Left renal cortex interstitium (tissue), 4 donors: ENCODE measurements around the gene LSM14A. TPM values are rescaled to one million over a fixed set of nuclear protein-coding genes. Genes with fewer than 3 reads are reported as not detected.
"Not testable (repeated sequence)": the region's sequence is repeated elsewhere in the genome, so short reads cannot be mapped to it uniquely, and the experiment has no call there.

Experiments used
- DNase-seq, 4 donors: peaks; one replicate each; pipeline ENCODE4 v3.0.0-alpha.2; 2013; ENCODE audit warnings: low read depth in 4 of 4, low spot score in 2 of 4, missing footprints in 1 of 4
- polyA plus RNA-seq, 4 donors: library from polyadenylated mRNA; unstranded; fragments of 120-200 nt; gene quantifications; one replicate each; pipeline ENCODE4 v1.2.1, GENCODE V29; 2013; ENCODE audit not compliant: insufficient read length in 4 of 4

LSM14A gene
- polyA plus RNA-seq, 4 donors, result 154 to 199 (median 172) TPM

DNA sequence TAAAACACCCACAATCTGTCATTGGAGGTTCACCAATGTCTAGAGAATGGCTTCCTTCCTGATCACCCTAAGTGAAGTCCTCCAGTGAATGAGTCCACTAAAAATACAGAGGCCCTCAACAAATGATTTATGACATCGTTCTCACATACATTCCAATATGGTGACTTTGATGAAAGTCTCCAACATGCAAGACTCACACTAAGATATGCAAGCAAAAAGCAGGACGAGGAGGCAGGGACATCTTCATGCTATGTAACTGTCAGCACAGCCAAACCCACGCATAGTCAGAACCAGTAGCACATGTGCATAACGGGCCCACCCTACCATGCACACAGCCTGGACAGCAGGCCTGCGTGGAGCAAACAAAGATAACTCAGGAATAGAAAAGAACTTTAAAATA, 16.6 kb upstream of the LSM14A start:
- DNase-seq, result no peak

DNA sequence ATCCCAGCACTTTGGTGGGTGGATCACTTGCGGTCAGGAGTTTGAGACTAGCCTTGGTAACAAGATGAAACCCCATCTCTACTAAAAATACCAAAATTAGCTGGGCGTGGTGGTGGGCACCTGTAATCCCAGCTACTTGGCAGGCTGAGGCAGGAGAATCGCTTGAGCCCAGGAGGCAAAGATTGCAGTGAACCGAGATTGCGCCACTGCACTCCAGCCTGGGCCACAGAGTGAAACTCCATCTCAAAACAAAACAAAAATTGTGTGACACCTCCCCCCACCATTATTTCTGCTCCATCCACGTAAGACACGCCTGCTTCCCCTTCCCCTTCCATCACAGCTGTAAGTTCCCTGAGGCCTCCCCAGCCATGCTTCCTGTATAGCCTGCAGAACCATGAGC, 13.3 kb upstream of the LSM14A start:
- DNase-seq, result not testable (repeated sequence)

DNA sequence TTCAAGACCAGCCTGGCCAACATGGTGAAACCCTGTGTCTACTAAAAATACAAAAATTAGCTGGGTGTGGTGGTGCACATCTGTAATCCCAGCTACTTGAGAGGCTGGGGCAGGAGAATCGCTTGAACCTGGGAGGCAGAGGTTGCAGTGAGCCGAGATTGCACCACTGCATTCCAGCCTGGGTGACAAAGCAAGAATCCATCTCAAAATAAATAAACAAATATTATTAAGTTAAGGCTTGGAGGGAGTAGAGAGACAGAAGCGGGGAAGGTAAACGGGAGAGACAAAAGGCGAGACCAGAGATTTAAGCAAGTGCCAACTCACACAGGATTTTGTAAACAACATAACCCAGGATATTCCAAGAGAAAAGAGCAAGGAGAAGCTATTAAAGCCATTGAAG, 12.8 kb upstream of the LSM14A start:
- DNase-seq, result not testable (repeated sequence)

DNA sequence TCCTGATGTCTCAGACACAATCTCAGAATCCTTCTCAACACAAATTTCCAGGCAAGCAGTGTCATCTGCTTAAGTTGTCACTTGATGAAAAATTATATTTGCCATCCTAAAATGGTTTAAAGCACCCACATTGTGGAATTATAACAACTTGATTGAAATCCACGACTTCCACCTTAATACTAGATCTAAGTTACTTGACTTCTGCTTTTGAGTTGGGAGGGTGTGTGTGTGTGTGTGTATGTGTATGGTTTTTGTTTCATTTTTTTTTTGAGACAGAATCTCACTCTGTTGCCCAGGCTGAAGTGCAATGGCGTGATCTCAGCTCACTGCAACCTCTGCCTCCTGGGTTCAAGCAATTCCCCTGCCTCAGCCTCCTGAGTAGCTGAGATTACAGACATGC, 10.4 kb upstream of the LSM14A start:
- not testable (repeated sequence) for DNase-seq

DNA sequence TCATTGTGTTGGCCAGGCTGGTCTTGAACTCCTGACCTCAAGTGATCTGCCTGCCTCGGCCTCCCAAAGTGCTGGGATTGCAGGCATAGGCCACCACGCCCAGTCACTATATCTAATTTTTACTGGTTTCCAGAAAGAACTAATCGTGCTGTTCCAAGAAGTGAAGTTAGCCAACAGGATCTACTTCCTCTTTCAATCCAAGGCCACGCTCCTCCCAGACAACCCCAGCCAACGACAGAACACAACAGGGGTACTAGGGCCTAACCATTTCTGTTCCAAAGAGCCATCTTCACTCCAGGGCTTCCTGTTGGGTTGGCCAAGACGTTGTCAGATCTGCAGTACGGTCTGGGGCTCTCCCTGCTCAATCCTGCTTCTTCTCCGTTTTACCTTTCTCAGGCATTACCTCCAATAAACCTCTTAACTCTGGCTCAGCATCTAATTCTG, 7.0 kb upstream of the LSM14A start:
- no peak for DNase-seq

DNA sequence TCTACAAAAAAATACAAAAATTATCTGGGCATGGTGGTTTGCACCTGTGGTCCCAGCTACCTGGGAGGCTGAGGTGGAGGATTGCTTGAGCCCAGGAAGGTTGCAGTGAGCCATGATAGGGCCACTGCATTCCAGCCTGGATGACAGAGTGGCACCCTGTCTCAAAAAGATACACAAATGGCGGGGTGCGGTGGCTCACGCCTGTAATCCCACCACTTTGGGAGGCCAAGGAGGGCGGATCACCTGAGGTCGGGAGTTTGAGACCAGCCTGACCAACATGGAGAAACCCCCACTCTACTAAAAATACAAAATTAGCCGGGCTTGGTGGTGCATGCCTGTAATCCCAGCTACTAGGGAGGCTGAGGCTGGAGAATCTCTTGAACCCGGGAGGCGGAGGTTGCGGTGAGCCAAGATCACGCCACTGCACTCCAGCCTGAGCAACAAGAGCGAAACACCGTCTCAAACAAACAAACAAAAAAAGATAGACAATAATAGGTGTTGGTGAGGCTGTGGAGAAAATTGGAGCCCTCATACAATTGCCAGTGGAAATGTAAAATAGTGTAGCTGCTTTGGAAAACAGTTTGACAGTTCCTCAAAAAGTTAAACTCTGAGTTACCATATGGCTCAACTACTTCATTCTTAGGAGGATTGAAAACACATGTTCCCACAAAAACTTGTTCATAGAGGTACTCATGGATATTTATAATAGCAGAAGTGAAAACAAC, 2.7 kb upstream of the LSM14A start:
- not testable (repeated sequence) for DNase-seq

DNA sequence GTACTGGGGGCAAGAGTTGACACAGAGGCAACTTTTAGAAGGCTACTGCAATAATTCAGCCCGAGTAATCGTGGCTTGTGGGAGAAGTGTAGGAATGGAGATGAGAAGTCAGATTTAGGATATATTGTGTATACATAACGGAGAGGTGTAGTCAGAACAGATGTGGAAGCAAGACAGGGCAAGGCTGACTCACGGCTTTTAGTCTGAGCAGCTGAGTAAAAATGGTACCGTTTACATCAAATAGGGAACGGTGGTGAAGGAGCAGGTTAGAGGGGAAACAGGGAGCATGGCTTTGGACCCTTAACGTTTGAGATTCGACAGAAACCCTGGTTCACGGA, 796 bp upstream of the LSM14A start:
- no peak for DNase-seq

DNA sequence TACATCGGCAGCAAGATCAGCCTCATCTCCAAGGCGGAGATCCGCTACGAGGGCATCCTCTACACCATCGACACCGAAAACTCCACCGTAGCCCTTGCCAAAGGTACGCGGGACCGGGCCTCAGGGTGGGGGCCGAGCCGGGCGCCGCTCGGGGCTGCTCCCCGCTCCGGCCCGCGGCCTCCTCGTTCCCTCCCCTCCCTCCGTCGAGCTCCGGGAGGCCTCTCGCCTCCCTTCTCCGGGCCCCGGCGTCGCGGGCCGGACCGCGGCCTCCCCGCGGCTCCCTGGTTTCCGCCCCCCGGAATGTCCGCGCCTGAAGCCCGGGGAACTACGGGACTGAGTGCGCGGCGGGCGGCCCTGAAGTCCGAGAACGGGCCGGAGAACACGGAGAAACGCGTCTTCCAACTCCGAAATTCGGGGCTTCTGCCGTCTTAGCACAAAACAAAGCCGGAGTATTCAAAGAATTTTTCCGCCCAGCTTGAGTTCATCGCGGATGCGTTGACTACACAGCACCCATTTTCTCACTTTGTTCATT, 423 bp downstream of the LSM14A start:
- peak; percentile 23 to 55 (median 48) for DNase-seq

DNA sequence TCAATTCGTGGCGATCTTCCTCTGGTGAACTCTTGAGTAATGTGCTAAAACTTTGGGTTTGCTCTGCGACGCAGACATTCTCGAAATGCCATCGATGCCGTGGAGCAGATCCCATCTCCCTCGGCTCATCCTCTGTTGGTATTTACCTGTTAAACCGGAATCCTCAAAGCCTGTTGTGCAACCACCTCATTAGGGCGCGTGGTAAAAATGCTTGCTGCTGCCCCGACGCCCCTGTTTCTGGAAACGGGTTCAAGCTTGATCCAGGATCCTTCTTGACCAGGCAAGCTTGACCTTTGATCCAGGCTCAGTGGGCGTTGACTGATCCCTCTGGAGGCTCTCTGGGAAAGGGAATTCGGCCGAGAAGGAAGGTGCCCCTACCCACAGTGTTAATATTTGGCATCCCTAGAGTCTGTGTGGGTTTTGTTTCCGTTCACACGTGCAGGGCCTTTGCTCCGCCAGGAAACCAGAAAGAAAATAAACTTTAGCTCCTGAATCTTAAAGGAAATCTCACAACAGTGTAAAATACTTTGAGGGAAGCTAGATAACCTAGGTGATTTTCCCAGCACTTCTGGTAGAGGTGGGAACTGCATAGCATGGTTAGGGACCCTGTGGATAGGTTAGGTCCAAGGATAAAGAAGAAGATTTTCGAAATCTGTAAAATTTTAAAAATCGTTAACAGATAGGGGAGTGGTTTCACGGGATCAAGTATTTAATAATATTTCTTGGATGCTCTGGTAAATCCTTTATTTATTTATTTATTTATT, 1.1 kb downstream of the LSM14A start:
- DNase-seq, result peak; percentile 28 to 76 (median 54)

DNA sequence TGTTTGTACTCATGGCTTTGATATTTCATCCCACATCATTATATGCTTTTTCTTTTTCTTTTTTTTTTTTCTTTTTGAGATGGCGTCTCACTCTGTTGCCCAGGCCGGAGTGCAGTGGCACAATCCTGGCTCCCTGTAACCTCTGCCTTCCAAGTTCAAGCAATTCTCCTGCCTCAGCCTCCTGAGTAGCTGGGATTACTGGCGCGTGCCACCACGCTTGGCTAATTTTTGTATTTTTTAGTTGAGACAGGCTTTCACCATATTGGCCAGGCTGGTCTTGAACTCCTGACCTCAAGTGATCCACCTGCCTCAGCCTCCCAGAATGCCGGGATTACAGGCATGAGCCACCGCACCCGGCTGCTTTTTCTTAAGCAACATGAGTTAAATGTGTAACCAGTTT, 2.9 kb downstream of the LSM14A start:
- not testable (repeated sequence) for DNase-seq

DNA sequence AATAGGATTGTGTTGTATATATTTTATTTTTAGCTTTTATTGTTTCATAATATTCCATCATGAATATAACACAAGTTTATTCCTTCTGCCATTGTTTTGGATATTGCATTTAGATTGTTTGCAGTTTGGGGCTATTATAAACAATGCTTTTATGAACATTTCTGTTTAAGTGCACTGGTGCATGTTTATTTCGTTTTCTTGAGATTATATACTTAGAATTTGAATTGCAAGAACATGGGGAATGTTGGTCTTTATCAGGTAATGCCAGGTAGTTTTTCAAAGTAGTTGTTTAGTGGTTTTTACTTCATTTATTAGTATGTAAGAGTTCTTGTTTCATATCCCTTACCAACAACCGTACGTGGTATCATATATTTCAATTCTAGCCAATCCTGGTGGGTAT, 4.3 kb downstream of the LSM14A start:
- DNase-seq, result no peak

DNA sequence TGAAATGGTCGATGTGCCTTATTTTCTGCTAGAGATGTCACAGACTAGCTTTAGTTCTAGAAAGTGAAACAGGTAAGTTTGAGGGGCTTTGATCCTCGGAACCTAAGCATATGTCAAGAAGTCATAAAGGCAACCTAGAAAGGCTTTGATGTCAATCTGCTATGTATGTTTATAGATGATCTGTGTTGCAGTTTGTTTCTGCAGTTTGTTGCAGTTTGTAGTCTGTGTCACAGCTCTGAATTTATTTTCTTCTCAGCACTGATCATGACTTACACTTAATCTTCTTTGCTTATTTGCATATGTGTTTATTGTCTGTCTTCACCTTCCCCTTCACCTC, 5.9 kb downstream of the LSM14A start:
- no peak for DNase-seq

DNA sequence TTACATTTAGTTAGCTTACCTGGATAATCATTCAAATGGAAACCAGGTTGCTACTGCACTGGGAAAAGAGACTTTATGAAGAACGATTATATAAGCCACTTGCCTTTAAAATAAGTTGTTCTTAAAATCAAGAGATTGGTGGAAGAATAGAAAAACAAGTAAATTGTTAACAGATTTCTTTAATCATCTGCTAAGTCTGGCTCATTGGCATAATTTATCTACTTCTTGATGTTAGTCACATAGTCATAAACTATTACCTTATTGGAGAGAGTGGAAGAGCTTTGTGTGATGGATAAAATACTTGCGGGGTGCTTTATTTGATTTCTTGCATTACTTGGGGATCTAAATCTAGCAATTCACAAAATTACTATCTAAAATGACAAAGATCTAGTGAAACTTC, 6.8 kb downstream of the LSM14A start:
- no peak for DNase-seq

DNA sequence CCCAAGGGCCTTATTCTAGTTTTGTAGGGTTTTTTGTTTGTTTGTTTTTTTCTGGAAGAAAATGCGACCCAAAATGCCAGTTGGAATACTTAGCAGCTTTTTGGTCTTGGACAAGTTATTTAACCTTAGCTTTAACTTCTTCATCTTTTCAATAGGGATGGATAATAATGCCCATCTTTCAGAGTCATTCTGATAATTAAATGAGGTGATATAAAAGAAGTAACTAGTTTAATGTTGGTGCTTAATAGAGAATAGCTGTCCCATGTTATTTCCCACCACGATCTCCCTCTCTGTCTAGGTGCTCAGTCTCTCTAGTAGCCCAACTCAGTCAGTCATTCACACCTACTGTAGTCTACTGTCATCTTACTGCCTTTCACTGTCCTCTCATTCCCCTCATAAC, 8.0 kb downstream of the LSM14A start:
- DNase-seq, result no peak

DNA sequence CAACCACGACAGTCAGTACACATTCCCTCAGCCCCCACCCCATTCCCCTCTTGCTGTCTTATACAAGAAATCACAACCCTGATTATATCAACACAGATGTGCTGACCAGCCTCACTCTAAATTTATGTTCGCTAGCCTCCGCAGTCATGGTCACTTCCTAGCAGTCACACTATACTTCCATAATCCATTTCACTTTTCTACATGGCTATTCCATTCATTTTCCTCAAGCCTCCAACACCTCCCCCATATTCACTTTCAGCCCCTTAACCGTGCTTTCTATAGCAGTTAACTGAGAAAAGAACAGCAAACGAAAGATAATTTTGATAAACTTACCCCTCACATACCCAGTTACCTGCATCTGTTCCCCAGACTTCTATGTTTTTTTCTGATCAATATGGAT, 8.4 kb downstream of the LSM14A start:
- DNase-seq, result no peak

DNA sequence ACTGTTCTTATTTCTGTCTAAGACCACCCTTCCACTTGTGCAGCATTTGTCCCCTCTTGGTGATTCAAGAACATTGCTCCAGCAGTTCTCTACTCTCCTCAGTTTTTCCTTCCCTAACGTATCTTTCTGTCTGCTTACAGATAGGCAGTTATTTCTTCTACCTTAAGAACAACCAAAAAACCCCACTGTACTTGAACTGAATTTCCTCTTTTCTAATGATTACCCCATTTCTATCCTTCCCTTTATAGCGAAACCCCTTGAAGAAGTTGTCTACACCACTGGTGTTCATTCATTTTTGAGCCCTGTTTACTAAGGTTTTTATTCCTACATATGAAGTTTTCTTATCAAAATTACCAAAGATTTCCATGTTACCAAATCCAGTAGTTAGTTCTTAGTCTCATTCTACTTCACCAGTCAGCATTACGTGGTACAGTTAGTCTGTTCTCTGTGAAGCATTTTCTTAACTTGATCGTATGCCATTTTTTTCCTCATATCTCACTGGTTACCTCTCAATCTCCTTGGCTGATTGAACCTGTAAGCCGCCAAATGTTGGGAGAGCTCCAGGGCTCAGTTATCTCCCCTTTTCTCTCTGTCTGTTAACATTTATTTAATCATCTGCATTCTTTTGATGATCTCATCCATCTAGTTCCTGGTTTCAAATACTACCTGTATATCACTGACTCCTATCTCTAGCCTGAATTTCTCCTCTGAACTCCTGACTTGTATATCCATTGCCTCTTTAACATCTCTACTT, 9.0 kb downstream of the LSM14A start:
- DNase-seq, result no peak

DNA sequence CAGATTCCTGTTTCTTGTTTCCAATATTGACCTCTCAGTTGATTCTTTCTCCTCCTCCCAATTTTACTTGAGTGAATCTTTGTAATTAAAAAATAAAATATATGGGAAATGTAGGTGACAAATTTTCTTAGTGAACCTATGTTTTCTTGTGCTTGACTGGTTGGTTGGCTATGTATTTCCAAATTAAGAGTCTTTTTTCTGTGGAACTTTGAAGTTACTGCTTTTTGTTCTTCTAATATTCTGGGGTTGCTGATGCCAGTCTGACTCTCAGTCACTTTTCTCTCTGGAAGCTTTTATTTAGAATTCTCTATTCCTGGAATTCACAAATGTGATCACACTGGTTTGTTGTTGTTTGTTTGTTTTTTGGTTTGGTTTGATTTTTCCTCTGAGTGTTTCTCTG, 9.8 kb downstream of the LSM14A start:
- DNase-seq, result no peak

DNA sequence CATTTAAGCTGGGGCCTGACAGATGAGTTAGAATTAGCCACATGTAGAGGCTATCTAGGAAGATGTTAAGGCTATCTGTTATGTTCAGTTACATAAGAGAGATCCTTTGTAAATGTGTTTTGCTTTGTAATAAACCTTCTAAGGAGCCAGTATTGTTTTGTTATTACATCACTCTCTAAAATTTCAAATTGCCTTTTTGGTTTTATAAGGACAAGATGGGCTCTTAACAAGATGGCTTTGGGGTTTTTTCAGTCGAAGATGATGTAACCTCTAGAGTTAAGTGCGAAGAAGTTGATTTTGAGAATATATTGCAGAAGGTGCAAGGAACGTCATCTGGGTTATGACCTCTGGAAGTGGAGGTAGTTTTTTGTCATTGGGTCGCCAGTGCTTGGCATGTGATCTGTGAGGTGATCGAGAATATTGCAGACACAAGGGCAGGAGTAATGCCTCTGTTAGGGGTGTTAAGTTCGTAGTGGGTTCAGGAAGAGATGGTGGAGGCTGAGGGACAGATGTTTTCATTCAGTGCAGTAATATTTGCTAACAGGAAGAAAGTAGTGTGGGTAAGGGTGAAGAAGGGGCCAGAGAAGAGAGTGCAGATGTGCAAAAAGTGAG, 12.7 kb downstream of the LSM14A start:
- DNase-seq, result no peak

DNA sequence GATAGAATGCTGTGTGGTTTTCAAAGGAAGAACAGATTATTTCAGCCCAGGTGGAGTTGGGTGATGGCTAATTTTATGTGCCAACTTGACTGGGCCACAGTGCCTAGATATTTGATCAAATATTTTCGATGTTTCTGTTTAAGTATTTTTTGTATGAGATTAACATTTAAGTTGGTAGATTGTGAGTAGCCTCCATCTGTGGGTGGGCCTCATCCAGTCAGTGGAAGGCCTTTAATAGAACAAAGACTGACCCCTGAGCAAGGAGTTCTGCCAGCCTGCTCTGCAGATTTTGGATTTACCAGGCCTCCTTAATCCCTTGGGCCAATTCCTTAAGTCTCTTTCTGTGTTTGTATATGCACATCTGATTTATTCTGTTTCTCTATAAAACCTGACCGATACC, 13.9 kb downstream of the LSM14A start:
- no peak for DNase-seq

DNA sequence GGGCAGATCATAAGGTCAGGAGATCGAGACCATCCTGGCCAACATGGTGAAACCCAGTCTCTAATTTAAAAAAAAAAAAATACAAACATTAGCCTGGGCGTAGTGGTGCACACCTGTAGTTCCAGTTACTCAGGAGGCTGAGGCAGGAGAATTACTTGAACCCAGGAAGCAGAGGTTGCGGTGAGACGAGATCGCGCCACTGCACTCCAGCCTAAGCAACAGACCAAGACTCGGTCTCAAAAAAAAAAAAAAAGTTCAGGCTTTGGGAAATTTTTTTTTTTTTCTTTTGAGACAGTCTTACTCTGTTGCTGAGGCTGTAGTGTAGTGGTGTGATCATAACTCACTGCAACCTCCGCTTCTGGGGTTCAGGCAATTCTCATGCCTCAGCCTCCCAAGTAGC, 14.7 kb downstream of the LSM14A start:
- no peak for DNase-seq

DNA sequence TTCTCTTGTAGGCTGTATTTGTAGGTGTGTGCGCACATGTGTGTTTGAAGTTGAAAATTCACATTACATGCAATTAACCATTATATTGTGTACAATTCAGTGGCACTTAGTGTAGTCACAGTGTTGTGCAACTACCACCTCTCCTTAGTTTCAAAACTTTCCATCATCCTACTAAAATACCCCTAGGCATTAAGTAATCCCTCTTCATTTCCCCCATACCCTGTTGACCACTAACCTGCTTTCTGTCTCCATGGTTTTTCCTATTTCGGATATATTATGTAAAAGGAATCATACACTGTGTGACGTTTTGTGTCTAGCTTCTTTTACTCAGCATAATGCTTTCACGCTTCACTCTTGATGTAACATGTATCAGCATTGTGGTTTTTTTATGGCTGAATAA, 16.1 kb downstream of the LSM14A start:
- no peak for DNase-seq
